HG03196 (cell line): Measurements from ENCODE around the gene FOXL2NB.

Experiments
- ATAC-seq: cut with Tn5 transposase; IDR thresholded peaks from one replicate; pipeline ENCODE4 v1.9.1; 2021; ENCODE audit not compliant: unreplicated experiment

The FOXL2NB gene

DNA sequence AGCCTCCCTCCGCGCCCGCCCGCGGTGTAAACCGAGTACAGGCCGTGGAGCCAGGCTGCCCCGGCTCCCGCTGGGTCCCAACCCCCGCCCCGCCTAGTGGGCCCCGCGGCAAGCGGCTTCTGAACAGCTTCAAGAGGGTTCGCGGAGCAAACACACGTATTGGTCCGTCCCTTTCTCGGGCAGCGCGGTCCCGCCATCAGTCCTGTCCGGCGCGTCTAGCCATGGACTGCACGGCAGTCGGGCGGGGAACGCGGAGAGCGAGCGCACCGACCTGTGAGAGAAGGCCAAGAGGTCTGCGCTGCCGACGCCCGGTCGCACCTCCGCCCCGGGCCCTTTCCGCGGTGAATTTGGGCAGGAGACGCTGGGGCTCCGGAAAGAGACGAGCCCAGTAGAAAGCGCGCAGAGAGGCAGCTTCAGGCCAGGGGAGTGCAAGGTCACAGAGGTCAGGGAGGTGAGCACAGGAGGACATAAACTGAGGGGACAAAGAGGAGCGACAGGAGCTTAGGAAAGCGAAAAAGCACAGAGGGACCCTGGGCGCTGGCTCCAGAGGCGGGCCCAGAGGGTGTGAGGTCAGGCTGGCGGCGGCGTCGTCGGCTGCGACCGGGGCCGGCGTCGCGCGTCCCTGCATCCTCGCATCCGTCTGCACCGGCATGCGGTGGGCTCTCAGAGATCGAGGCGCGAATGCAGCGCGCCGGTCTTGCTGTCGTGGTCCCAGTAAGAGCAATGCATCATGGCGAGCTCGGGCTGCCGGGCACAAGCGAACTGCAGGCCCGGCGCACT lies 1.9 kb upstream of the FOXL2NB start:
- no peak for ATAC-seq

DNA sequence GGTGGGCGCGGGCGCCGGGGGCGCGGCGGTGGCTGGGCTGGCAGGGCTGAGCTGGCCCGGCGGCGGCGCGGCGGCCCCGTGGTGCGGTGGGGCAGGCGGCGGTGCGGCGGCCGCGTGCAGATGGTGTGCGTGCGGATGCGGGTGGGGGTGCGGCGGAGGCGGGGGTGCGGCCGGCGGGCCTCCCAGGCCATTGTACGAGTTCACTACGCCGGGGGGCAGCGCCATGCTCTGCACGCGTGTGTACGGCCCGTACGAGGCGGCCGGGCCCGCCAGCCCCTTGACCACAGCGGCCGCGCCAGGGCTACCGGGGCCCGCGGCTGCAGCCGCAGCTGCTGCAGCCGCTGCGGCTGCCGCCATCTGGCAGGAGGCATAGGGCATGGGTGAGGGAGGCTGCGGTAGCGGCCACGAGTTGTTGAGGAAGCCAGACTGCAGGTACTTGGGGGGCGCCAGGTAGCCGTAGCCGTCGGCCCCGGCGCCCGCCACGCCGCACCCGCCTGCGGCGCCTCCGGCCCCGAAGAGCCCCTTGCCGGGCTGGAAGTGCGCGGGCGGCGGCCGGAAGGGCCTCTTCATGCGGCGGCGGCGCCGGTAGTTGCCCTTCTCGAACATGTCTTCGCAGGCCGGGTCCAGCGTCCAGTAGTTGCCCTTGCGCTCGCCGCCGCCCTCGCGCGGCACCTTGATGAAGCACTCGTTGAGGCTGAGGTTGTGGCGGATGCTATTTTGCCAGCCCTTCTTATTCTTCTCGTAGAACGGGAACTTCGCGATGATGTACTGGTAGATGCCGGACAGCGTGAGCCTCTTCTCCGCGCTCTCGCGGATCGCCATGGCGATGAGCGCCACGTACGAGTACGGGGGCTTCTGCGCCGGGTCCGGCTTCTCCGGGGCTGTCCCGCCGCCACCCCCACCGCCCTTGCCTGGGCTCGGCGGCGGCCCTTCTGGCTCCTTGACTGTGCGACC lies 1.0 kb upstream of the FOXL2NB start:
- no peak for ATAC-seq

DNA sequence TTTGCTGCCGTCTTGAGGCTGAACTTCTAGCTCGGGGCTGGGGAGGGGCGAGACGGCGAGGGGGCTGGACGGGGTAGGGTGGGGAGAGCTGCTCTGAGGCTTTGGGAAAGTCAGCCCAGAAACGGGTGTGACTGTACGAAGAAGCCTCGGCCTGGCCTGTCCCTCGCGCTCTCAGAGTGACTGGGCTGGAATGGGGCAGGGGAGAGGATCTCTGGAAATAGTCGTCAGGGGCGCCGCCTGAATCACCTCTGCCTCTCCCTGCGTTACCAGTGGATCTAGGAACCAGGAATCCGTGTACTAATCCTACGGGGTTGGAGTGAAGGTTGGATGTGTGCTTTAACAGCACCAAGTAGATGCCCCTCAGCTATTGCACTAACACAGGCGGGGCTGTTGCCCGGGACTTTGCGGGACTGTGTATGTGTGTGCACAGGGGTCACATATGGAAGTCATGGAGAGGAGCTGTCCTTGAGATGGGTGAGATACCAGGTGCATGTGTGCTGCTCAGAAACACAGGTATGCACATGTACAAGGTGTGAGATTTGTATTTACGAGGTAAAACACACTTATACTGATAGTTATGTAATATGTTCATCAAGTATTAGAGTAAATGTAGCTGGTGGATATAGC lies 591 bp downstream of the FOXL2NB start:
- no peak for ATAC-seq

DNA sequence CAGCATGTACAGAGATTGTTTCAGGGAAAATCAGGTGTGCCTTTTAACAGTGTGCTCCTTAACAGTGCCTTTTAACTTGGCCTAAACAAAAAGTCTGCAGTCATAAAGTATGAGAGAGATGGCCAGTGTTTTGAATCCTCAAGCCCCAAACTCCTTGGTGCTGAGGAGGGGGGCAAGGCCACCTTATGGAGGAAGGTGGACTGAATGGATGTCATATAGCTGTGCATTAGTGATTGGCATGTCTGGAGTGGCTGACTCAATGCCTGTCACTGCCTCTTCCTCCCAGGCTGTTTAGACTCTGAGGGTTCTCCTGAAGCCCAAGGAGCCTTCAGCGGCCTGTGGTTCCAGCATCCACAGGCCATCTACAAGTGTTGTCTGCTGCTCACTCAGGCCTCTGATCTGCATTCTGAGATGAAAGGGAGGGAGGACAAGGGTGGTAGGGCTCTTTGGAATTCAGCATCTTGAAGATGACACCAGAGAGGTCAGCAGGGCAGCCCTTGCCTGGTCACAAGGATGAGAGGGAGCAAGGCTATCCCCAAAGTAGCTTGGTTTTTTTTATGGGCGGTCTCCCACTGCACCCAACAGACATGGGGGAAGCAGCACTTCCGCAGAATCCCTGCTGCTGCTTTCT lies 1.5 kb downstream of the FOXL2NB start:
- ATAC-seq = no peak

DNA sequence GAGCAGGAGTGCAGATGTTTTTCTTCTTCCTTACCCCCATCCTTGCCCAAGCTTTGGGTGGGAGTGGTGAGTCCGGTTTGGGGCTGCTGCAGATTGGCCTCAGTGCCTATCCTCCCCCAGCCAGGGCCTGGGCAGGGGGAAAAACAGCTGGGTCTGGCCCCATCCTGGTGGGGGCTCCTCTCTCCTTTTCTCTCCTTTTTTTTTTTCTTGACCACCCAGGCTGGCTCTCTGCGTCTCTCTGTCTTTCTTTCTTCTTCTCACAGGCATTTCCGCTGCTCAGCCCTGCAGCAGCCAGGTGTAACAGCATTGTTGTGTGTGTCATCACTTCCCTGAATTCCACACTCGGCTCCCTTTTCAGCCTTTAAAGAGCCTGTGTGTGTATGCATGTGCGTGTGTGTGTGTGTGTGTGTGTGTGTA lies 2.0 kb downstream of the FOXL2NB start:
- no peak for ATAC-seq

DNA sequence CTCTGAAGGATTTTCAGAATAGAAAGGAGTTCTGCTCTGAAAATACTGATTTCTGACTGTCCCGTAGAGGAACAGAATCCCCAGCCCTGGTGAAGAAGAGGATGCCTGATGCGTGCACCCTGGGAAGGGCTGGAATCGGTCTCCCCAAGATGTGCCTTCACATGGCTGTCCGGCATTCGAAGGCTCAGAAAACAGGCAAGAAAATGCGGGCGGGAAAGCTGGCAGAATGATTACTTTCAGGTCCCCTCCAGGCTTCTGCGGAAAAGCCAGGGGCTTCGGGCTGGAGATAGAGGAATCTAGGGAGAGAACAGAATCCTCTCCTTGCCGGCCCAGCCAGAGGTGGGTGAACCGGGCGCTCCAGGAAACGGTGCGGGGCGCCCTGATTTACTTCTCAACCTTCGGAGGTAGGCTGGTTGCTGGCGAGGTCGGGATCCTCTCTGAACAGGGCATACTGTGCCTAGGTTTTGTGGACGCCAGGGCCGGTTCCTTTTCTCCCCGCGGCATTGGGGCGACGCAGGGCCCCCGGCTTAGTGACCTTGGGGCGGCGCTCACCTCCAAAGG lies 2.5 kb downstream of the FOXL2NB start:
- ATAC-seq = no peak

DNA sequence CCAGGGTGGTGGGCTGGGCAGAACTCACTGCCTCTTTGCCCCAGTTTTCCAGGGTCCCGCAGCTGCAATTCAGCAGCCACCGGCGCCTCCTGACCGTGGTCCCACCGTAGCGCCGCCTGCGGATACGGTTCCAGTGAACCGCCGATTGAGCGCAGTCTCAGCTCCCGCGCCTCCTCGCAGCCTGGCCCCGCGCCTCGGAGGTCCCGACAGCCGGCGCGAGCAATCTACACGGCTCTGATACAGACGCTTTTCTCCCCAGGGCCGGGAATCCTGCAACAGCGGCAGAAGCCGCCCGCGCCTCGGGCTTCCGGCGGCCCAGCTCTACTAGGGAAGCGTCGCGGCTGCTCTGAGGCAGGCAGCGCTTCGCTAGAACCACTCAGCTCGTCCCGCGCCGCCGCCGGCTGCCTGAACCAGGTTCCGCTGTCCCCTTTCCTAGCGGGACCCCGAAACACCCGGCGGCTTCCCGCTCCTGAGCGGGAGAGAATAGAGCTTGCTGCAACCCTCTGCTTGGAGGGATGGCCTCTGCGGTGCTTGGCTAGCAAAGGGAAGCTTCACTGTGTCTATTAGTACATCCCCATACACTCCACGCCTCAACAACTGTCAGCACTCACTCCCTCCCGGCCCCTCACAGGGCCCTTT lies 3.1 kb downstream of the FOXL2NB start:
- ATAC-seq = no peak

DNA sequence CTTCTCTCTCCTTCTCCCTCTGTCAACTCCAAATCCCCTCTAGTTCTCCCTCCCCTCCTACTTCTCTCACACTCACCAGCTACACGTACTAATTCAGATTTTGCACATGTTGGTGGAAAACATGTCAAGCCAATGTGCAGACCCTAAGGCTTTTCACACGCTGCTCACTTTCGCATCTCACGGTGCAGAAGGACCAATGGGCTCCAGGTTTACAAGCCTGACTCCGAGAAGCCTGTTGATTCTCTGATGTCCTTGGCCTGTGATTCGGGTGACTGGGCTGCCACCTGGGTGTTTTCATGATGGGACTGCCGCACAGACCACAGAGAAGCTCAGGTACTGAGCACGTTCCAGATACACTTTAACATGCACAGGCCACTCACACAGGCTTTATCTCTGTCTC lies 3.7 kb downstream of the FOXL2NB start:
- ATAC-seq = no peak

DNA sequence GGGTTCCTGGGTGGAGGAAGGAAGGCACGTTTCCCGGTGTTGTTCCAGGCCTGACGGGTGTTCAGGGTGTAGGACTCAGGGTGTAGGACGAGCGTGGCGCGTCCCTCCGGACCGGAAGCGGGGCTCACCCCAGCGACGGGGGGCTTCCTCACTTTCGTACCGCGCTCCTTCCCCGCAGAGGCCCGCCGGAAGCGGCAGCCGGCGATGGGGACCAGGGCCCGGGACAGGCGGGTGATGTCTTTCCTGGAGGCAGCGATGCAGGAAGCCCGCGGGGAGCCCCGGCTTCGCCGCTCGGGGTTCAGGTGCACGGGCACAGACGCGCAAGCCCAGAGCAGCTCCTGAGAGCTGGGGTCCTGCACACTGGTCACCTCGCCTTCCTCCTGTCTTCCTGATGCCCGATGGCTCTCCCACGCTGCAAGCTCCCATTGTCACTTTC lies 13.4 kb downstream of the FOXL2NB start:
- no peak for ATAC-seq

DNA sequence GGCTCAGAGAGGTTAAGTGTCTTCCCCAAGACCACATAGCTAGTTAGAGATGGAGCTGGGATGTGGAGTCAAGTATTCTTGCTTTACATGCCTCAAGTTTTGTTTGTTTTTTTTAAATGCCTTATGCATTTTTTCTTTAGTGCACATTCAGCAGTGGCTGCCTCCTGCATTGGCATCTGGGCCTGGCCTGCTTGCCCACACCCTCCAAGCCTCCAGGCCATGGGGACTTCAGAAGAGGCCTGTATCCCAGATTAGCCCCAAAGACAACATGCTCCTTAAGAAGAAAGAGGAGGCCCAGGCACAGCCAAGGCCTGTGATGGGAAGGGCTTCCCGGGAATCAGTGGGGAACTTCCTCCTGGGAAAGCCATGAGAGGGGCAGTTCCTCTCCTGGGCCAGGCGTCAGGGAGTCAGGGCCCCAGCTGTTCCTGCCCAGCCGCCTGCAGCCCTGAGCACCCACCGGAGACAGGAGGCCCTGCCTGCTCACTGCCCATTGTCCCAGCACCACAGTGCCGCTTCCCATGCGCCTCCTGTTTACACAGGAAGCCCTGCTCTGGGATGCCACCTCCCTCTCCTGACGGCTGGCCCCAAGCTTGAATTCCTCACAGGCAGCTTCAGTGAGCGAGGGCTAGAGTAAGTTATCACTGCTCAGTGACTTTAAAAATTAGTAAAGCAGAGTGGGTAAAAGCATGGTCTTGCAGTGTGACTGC lies 16.0 kb downstream of the FOXL2NB start:
- ATAC-seq = no peak

DNA sequence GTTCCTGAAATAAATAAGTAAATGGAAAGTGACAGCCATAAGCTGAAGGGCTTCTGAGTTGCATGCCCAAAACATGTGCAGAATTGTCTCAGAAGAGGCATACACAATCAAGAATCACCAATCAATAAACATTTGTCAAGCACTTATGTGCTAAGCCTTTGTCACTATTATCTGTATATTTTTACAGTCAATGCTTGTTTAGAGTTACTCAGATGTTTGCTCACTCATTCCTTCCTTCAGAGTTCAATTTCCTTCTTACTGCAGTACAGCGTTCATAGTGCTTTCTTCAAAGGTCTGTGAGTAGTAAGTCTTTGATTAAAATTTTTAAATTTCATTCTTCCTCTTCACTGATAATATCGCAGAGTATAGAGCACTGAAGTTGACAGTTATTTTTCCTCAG lies 17.2 kb downstream of the FOXL2NB start:
- ATAC-seq = no peak

DNA sequence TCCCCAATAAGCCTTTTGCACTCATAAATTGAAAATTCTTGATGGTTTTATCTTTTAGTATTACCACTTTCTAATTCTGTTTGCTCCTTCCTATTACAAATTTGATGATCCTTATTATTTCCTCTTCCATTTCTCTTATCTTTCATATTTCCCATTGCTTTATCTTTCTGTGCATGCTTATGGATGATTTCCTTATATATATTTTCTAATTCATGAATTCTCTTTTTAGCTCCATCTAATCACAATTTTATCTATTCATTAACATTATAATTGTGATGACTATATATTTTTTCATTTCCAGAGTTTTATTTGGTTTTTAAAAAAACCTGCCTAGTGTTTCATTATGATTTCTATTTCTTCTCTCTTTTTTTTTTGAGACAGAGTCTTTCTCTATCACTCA lies 17.9 kb downstream of the FOXL2NB start:
- no peak for ATAC-seq

DNA sequence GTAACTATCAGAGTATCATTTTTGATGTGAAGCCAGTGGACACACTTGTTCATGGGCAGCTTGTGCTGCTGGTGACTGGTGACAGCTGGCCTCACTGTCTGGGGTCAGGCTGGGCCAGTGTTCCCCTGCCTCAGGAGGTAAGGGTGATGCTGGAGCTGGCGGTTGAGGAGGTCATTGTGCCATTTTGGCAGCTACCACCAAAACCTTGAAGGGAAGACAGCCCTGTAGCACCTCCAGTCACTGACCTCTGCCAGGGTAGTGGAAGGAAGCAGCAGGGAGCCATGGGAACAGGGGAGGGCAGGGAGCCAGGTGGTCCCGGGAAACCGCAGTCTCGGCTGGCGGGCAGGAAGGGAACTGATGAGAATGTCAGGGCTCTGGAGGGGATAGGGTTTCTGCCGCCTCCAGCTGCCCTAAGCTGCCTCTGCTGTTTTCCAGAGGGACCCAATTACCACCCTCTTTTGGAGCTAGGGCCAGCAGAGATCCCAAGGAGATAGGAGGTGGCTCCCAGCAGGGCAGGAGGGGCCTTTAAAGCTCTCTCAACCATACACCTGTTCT lies 24.8 kb downstream of the FOXL2NB start:
- ATAC-seq = no peak

DNA sequence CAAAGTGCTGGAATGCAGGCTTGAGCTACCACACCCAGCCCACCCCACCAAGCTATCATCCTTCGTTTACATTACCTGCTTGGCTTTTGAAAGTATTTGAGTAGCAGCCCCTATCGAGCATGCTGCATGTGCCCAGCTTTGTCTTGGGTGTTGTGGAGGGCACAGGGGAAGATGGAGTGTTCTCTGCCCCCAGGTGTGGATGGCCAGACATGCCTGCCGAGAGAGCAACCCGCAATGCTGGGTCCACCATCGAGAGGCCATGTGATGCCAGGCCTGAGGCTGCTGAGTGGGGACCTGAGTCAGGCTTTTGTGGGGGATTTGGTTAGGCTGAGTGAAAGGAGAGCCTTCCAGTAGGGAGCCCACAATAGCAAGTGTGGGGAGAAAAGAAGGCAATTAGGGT lies 25.9 kb downstream of the FOXL2NB start:
- ATAC-seq = no peak

DNA sequence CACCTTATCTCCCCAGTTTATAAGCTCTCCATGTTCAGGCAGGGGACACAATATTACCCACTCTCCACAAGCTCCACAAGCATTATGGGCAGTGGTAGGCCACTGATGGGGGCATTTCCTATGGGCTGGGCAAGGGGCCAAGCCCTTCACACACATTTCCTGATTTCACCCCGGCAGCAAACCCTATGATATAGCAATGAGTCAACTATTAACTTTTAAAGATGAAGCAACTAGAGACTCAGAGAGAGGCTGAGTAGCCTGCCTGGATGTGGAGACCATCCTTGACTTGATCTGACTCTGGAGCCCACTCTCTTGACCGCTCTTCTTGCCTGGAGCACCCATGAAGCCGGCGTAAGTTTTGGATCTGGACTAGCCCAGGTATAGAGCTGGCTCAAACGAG lies 27.4 kb downstream of the FOXL2NB start:
- ATAC-seq = no peak

DNA sequence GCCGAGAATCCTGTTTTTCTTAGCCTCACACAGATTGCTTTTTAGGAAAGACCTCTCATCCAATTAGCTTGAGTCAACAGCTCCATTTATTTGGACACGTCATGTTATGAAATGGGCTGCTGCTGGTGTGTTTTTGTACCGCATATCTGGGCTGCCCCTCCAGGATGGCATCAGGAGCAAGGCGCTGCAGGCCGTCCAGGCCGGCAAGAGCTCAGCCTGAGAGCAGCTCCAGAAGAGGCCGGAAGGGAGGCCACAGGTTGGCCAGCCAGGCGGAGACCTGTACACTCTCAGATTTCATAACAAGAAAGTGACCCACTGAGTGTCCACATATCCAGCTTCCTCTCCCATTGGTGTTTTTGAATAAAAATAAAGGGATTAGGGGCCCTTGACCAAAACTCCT lies 28.3 kb downstream of the FOXL2NB start:
- no peak for ATAC-seq

DNA sequence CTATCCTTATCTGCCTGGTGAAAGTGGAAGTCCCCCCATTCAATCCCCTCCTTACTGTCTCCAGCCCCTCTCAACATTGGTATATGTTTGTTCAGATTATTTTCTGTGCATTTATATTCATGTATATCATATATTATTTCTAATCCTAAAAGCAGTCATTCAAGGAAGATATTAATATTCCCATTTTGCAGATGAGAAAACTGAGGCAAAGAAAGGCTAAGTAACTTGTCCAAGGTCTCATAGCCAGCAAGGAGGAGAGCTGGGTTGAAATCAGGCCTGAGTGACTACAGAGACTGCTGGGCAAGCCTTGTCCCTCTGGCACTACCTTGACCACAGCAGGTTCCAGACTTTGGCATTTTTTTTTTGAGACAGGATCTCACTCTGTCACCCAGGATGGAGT lies 29.0 kb downstream of the FOXL2NB start:
- no peak for ATAC-seq

DNA sequence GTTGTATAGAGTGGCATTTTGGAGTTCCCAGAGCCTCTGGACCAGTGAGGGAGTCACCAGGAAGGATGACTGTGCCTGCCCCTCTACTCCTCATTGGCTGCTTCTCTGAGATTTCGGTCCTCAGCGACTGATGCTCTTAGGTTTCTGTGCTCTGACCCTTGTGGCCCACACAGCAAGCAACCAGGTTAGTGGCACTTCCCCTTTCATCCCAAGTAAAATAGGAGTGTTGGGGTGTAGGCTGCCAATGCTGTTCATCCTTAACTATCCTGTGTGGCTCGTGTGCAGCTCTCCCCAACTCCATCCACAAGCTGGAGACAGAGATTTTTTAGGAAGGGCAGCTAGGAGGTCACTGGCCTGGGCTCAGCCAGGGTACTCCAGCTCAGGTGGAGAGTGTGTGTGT lies 37.8 kb downstream of the FOXL2NB start:
- no peak for ATAC-seq

DNA sequence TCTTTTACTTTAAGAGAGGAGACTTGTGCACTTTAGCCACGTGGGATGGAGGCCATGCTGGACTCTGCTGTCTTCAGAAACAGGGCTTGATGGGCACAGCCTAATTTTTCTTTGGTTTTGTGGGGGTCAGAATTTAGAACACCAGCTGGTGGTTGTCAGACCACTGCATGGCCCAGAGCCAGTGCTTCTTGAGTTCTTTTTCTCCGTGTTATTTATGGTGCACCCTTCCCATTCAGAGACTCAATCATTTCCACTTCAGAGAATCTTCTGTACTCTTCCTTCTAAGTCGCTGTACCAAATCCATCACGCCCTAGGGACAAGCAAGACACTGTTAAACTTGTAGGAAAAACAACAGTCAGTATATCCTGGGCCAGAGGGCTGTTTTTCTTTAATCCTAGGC lies 38.9 kb downstream of the FOXL2NB start:
- ATAC-seq = no peak
